ACC112 (cell line): Measurements from ENCODE around the gene TBC1D5.
"Not testable (repeated sequence)": the region's sequence is repeated elsewhere in the genome, so short reads cannot be mapped to it uniquely, and the experiment has no call there.

Experiments used
- H2AFZ ChIP-seq: fragments of 200-600 bp; sonication (generic); one replicate; pipeline ENCODE4 v1.6.0; 2017; ENCODE audit warnings: antibody characterized with exemption, low read length; ENCODE audit not compliant: unreplicated experiment
- H3K27ac ChIP-seq: fragments of 200-600 bp; sonication (generic); 2 replicates; pipeline ENCODE4 v1.5.1; 2014; ENCODE audit warnings: low read depth, mild to moderate bottlenecking, antibody characterized with exemption, low read length, moderate library complexity
- H3K27me3 ChIP-seq: fragments of 200-600 bp; sonication (generic); 2 replicates; pipeline ENCODE4 v1.6.1; 2014; ENCODE audit warnings: mild to moderate bottlenecking, antibody characterized with exemption, low read length, moderate library complexity, mixed read lengths; ENCODE audit not compliant: insufficient read depth
- H3K36me3 ChIP-seq: fragments of 200-600 bp; sonication (generic); 2 replicates; pipeline ENCODE4 v1.6.1; 2016; ENCODE audit warnings: mild to moderate bottlenecking, antibody characterized with exemption, low read length, moderate library complexity, mixed read lengths; ENCODE audit not compliant: insufficient read depth
- H3K4me1 ChIP-seq: fragments of 200-600 bp; sonication (generic); one replicate; pipeline ENCODE4 v1.6.1; 2016; ENCODE audit warnings: low read length, mixed read lengths; ENCODE audit not compliant: insufficient read depth, unreplicated experiment, control insufficient read depth
- H3K4me3 ChIP-seq: fragments of 200-600 bp; sonication (generic); 2 replicates; pipeline ENCODE4 v1.5.1; 2014; ENCODE audit warnings: mild to moderate bottlenecking, low read depth, low read length
- H3K79me2 ChIP-seq: fragments of 200-600 bp; sonication (generic); one replicate; pipeline ENCODE4 v1.6.0; 2016; ENCODE audit warnings: low read length; ENCODE audit not compliant: control insufficient read depth, unreplicated experiment, insufficient read depth

TBC1D5 gene

GRCh38 chr3:17133632-17134545, 608.5 kb downstream of the TBC1D5 start:
- Histone ChIP-seq H3K79me2 (no peaks in the 10 kb centered on the region), H3K27me3 (no peaks in the 10 kb centered on the region), H3K27ac (no peak overlapping the region), H2AFZ (no peak overlapping the region), H3K36me3 (no peaks in the 10 kb centered on the region), H3K4me1 (no peaks in the 10 kb centered on the region), H3K4me3 (no peak overlapping the region)

GRCh38 chr3:17132286-17133115, 609.9 kb downstream of the TBC1D5 start:
- H3K27ac ChIP-seq: no peak overlapping the region
- H2AFZ ChIP-seq: no peak overlapping the region
- H3K79me2 ChIP-seq: no peaks in the 10 kb centered on the region
- H3K4me1 ChIP-seq: no peaks in the 10 kb centered on the region
- H3K27me3 ChIP-seq: no peaks in the 10 kb centered on the region
- H3K4me3 ChIP-seq: no peak overlapping the region
- H3K36me3 ChIP-seq: no peaks in the 10 kb centered on the region

- H3K79me2 ChIP-seq: no peaks in the 10 kb centered on the region
- no peaks in the 10 kb centered on the region for H3K27me3 ChIP-seq
- no peaks in the 10 kb centered on the region for H3K4me1 ChIP-seq
- H2AFZ ChIP-seq: no peak overlapping the region
- no peaks in the 10 kb centered on the region for H3K36me3 ChIP-seq
- H3K4me3 ChIP-seq: no peak overlapping the region
- no peak overlapping the region for H3K27ac ChIP-seq
Measured at GRCh38 chr3:17130956-17131355, 611.5 kb downstream of the TBC1D5 start.

DNA sequence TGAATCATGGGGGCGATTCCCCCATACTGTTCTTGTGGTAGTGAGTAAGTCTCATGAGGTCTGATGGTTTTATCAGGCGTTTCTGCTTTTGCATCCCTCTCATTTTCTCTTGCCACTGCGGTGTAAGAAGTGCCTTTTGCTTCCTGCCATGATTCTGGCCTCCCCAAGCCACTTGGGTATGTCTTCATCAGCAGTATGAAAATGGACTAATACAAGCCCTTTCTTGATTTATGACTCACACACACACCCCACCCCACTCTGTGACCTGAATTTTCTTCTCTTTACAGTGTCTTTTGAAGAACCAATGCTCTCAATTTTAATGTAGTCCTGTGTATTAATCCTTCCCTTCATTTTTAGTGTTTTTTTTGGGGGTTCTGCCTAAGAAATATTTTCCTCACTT, 612.9 kb downstream of the TBC1D5 start:
- Histone ChIP-seq H3K4me1 (no peaks in the 10 kb centered on the region), H2AFZ (no peak overlapping the region), H3K36me3 (no peaks in the 10 kb centered on the region), H3K79me2 (no peaks in the 10 kb centered on the region), H3K4me3 (no peak overlapping the region), H3K27ac (no peak overlapping the region), H3K27me3 (no peaks in the 10 kb centered on the region)

- H3K27ac ChIP-seq, H3K4me1 ChIP-seq, H3K27me3 ChIP-seq, H2AFZ ChIP-seq, H3K36me3 ChIP-seq, H3K79me2 ChIP-seq, H3K4me3 ChIP-seq: not testable (repeated sequence)
Measured at GRCh38 chr3:17128671-17129070, 613.8 kb downstream of the TBC1D5 start.

GRCh38 chr3:17125738-17126442, 616.5 kb downstream of the TBC1D5 start:
- H3K36me3 ChIP-seq: no peaks in the 10 kb centered on the region
- H3K27ac ChIP-seq: no peak overlapping the region
- H3K4me1 ChIP-seq: no peaks in the 10 kb centered on the region
- no peaks in the 10 kb centered on the region for H3K27me3 ChIP-seq
- H3K4me3 ChIP-seq: no peak overlapping the region
- no peaks in the 10 kb centered on the region for H3K79me2 ChIP-seq
- H2AFZ ChIP-seq: no peak overlapping the region

- Histone ChIP-seq H2AFZ (no peak overlapping the region), H3K4me3 (no peak overlapping the region), H3K36me3 (no peaks in the 10 kb centered on the region), H3K4me1 (no peaks in the 10 kb centered on the region), H3K79me2 (no peaks in the 10 kb centered on the region), H3K27ac (no peak overlapping the region), H3K27me3 (no peaks in the 10 kb centered on the region)
Measured at GRCh38 chr3:17122758-17123157, 619.7 kb downstream of the TBC1D5 start.

DNA sequence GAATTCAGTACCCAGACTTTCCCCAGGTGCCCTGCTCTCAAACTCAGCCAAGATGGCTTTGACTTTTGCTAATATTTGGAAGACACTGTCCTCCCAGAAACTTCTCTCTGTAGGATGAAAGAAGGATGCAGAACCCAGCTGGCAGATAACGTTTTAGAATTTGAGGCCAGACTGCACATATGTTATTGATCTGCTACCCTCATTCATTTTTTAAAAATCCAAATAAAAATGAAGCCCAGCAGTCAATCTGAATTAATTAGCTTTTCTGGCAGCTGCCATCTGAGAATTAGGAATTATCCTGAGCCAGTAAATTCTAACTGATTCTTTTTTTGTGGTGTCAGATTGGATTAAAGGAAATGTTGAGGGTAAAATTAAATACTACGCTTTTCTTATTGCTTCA, 621.1 kb downstream of the TBC1D5 start:
- no peak overlapping the region for H2AFZ ChIP-seq
- H3K27me3 ChIP-seq: no peaks in the 10 kb centered on the region
- no peaks in the 10 kb centered on the region for H3K36me3 ChIP-seq
- no peaks in the 10 kb centered on the region for H3K79me2 ChIP-seq
- H3K27ac ChIP-seq: no peak overlapping the region
- H3K4me3 ChIP-seq: no peak overlapping the region
- no peaks in the 10 kb centered on the region for H3K4me1 ChIP-seq

DNA sequence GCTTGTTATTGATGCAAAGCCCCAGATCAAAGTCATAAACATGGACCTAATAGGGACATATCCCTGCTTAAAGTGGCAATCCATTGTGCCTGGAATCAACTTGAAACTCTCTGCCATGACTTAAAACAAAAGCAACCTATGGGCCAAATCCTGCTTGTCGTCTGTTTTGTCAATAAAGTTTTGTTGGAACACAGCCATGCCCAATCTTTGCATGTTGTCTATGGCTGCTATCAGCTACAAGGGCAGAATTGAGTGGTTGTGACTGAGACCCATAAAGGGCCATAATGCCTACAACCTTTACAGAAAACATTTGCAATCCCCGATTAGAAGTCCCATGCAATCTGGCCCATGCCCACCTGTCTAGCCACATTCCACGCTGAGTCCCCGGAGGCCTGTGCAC, 622.3 kb downstream of the TBC1D5 start:
- H3K4me1 ChIP-seq: no peaks in the 10 kb centered on the region
- no peak overlapping the region for H2AFZ ChIP-seq
- H3K27ac ChIP-seq: no peak overlapping the region

GRCh38 chr3:17119201-17120072, 623.0 kb downstream of the TBC1D5 start:
- Histone ChIP-seq H3K4me3 (no peak overlapping the region), H3K36me3 (no peaks in the 10 kb centered on the region), H3K79me2 (no peaks in the 10 kb centered on the region), H2AFZ (no peak overlapping the region), H3K27ac (no peak overlapping the region), H3K4me1 (no peaks in the 10 kb centered on the region), H3K27me3 (no peaks in the 10 kb centered on the region)

More for the DNA sequence above, 622.3 kb downstream of the TBC1D5 start:
- H3K4me3 ChIP-seq: no peak overlapping the region
- H3K79me2 ChIP-seq: no peaks in the 10 kb centered on the region
- H3K36me3 ChIP-seq: no peaks in the 10 kb centered on the region
- H3K27me3 ChIP-seq: no peaks in the 10 kb centered on the region
